Lower lobe of right lung (tissue), 2 donors: Measurements from ENCODE around the gene CNOT6. TPM values are rescaled to one million over a fixed set of nuclear protein-coding genes. Genes with fewer than 3 reads are reported as not detected.
A peak's percentile ranks its signal among the peaks of the same experiment; 100 is the strongest.

ENCODE experiments used
- ATAC-seq, 2 donors: fragments of 200-7000 bp; cut with Tn5 transposase; one replicate each; pipeline ENCODE4 v1.9.1; 2020 to 2022; ENCODE audit warnings: mild to moderate bottlenecking in 2 of 2, moderate library complexity in 2 of 2
- DNase-seq: peaks from one replicate; pipeline ENCODE4 v3.0.0-alpha.2; 2020
- H3K27ac ChIP-seq: fragments of 200-600 bp; one replicate; pipeline ENCODE4 v1.8.0; 2022
- H3K27me3 ChIP-seq: fragments of 200-600 bp; one replicate; pipeline ENCODE4 v1.8.0; 2022; ENCODE audit warnings: low read depth
- H3K36me3 ChIP-seq: fragments of 200-600 bp; one replicate; pipeline ENCODE4 v1.8.0; 2022; ENCODE audit warnings: mild to moderate bottlenecking
- H3K4me1 ChIP-seq: fragments of 200-600 bp; one replicate; pipeline ENCODE4 v1.8.0; 2022
- H3K4me3 ChIP-seq: fragments of 200-600 bp; one replicate; pipeline ENCODE4 v1.8.0; 2022; ENCODE audit warnings: mild to moderate bottlenecking
- H3K9me3 ChIP-seq: fragments of 200-600 bp; one replicate; pipeline ENCODE4 v1.8.0; 2022
- CTCF ChIP-seq: fragments of 200-600 bp; IDR thresholded peaks from one replicate; pipeline ENCODE4 v1.8.0; 2022; ENCODE audit warnings: antibody characterized with exemption, mild to moderate bottlenecking
- intact Hi-C: fragments of 100-400 bp; cut with DNase I; formaldehyde crosslinking; loops from one replicate; pipeline ENCODE4 v1.11.0; 2022
- total RNA-seq: library from RNA; stranded (reverse); fragmentation: NEBNext Ultra II Directional; extraction: Animal tissue kit (Norgen Biotek cat#: 25700); gene quantifications from one replicate; pipeline ENCODE4 v1.2.1, GENCODE V29; 2021
- donor health status: DM: no; HTN: yes; CAD: no; lungs with severe emphysema.

The CNOT6 gene
- total RNA-seq, 1 donor from 2014 or later = 32.4 TPM

- Histone ChIP-seq H3K27ac (no peak overlapping the region), H3K9me3 (no peaks in the 10 kb centered on the region), H3K27me3 (no peaks in the 10 kb centered on the region), H3K4me1 (no peaks in the 10 kb centered on the region), H3K4me3 (no peak overlapping the region), H3K36me3 (no peaks in the 10 kb centered on the region)
- ATAC-seq = no peak
- no peak for DNase-seq
- intact Hi-C loops = no loop called here
- TF ChIP-seq CTCF = no peak
These were observed 112.1 kb downstream of the CNOT6 start for GRCh38 chr5:180606215-180606785.

- H3K36me3 ChIP-seq = no peaks in the 10 kb centered on the region
- TF ChIP-seq CTCF = no peak
- no peaks in the 10 kb centered on the region for H3K9me3 ChIP-seq
- no peak overlapping the region for H3K4me3 ChIP-seq
- intact Hi-C loops = no loop called here
- ATAC-seq (no peak), DNase-seq (peak; percentile 75)
- H3K27ac ChIP-seq = no peak overlapping the region
- no peaks in the 10 kb centered on the region for H3K4me1 ChIP-seq
- no peaks in the 10 kb centered on the region for H3K27me3 ChIP-seq
These were observed 113.8 kb downstream of the CNOT6 start for GRCh38 chr5:180607861-180608571.

- DNase-seq (no peak), ATAC-seq (no peak)
- TF ChIP-seq CTCF = no peak
- Histone ChIP-seq H3K27me3 (no peaks in the 10 kb centered on the region), H3K4me1 (no peaks in the 10 kb centered on the region), H3K27ac (no peak overlapping the region), H3K9me3 (no peaks in the 10 kb centered on the region), H3K4me3 (no peak overlapping the region), H3K36me3 (no peaks in the 10 kb centered on the region)
- intact Hi-C loops = no loop called here
These were observed 114.6 kb downstream of the CNOT6 start for GRCh38 chr5:180608572-180609310.

DNA sequence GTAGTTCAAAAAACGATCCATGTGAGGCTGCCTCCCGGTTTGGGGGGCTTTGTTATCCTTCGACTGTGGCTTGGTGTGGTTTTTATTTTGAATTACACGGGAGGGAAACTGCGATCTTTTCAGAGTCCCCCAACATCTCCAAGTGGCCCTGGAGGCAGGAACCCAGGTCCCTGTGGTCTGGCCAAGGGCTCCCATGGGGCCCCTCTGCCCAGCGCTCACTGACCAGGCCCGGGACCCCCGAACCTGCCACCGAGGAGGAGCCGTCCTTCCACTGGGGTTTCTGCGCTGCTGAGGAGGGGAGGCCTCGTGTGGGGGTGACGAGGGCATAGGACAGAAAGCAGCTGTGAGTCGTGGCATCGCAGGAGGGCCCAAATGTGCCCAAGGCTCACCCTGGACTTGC, 115.2 kb downstream of the CNOT6 start:
- Histone ChIP-seq H3K4me1 (no peaks in the 10 kb centered on the region), H3K27ac (no peak overlapping the region), H3K27me3 (no peaks in the 10 kb centered on the region), H3K4me3 (no peak overlapping the region), H3K9me3 (no peaks in the 10 kb centered on the region), H3K36me3 (no peaks in the 10 kb centered on the region)
- DNase-seq = no peak
- intact Hi-C loops = no loop called here
- no peak for ATAC-seq
- TF ChIP-seq CTCF = no peak

DNA sequence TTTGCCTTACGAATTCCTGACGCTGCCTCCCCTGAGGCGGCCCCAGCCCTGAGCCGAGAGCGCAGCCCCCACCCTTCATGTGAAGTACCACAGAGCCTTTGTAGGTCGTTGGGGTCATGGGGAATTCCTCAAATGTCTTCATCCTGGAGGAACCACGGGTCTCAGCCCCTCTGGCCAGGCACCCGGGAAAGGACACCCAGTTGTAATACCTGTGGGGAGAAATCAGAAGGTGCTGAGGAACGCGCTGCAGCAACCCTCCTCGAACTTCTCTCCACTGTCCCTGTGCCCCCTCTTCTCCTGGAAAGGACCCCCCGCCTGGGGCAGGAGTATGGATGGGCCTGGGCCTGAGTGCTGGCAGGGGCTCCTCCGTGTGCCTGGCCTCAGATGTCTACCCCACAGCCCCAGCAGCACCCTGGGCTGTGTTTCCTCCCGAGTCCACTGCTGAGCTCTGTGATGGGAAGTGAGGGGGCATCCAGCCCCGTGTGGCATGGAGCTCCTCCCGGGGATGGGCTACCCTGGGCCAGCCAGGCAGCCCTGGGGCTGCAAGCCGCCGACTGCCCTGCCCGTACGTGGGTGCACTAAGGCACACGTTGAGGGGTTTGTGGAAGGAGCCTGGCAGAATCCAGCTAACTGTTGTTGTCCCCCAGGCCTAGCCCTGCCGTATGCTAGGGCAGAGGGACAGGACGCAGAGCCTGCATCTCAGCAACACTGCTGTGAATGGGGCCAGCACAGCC, 115.8 kb downstream of the CNOT6 start:
- ATAC-seq (no peak), DNase-seq (no peak)
- Histone ChIP-seq H3K9me3 (no peaks in the 10 kb centered on the region), H3K4me1 (no peaks in the 10 kb centered on the region), H3K27me3 (no peaks in the 10 kb centered on the region), H3K27ac (no peak overlapping the region), H3K36me3 (no peaks in the 10 kb centered on the region), H3K4me3 (no peak overlapping the region)
- intact Hi-C loops = no loop called here
- TF ChIP-seq CTCF = no peak
